HG03575 (cell line): ENCODE data around the gene SIKE1.

Source experiments
- ATAC-seq: cut with Tn5 transposase; IDR thresholded peaks from one replicate; pipeline ENCODE4 v1.9.1; 2021; ENCODE audit not compliant: unreplicated experiment, insufficient number of reproducible peaks, low FRiP score; ENCODE audit errors: extremely low read depth

Gene SIKE1

DNA sequence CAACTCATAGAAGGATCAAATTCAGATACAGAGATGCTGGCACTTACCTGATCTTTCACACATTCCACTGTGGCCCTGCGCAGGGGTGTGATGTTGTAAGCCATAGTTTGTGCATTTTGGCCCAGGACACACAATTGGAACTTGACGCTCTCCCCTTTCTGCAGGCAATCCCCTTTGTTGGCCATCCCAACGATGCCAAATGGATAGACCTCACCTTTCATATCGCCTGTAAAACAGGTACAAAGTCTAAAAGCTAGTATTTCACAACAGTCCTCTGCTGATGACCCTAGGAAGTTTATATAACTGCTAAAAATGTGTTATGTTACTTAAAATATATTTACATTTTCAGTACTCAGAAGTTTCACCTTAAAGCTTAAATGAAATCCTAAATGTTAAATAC is 60.0 kb downstream of the SIKE1 start:
- ATAC-seq, result no peak
